RWPE2 (cell line): Measurements from ENCODE around the gene SRSF4.

Source experiments
- ATAC-seq: fragments of 200-7000 bp; cut with Tn5 transposase; 3 replicates; pipeline ENCODE4 v1.9.1; 2021; ENCODE audit warnings: low read depth
- DNase-seq: peaks from one replicate; pipeline ENCODE4 v3.0.0-alpha.2; 2020; ENCODE audit warnings: low spot score
- H3K27ac ChIP-seq: fragments of 450-650 bp; 2 replicates; pipeline ENCODE4 v1.5.1; 2017; ENCODE audit warnings: mild to moderate bottlenecking; ENCODE audit not compliant: poor library complexity, severe bottlenecking
- H3K27me3 ChIP-seq: fragments of 250-450 bp; sonication (Bioruptor Pico); 2 replicates; pipeline ENCODE4 v1.5.1; 2021; ENCODE audit warnings: mild to moderate bottlenecking, moderate library complexity; ENCODE audit not compliant: insufficient read depth, poor library complexity, severe bottlenecking
- H3K36me3 ChIP-seq: fragments of 250-450 bp; sonication (Bioruptor Pico); 2 replicates; pipeline ENCODE4 v1.5.1; 2020; ENCODE audit warnings: low read depth, mild to moderate bottlenecking, moderate library complexity
- H3K4me1 ChIP-seq: fragments of 250-450 bp; sonication (Bioruptor Pico); 2 replicates; pipeline ENCODE4 v1.5.1; 2021; ENCODE audit warnings: mild to moderate bottlenecking, moderate library complexity; ENCODE audit not compliant: insufficient read depth, poor library complexity, severe bottlenecking
- H3K4me3 ChIP-seq: fragments of 250-450 bp; sonication (Bioruptor Pico); 2 replicates; pipeline ENCODE4 v1.5.1; 2021; ENCODE audit warnings: mild to moderate bottlenecking, moderate library complexity; ENCODE audit not compliant: severe bottlenecking
- H3K9me3 ChIP-seq: fragments of 250-450 bp; sonication (Bioruptor Pico); 2 replicates; pipeline ENCODE4 v1.5.1; 2021; ENCODE audit warnings: mild to moderate bottlenecking, moderate library complexity; ENCODE audit not compliant: severe bottlenecking
- TF ChIP-seq, protein P1 (sequence below): fragments of 450-650 bp; IDR thresholded peaks from one replicate; pipeline ENCODE4 v1.5.1; 2017; ENCODE audit warnings: mild to moderate bottlenecking, moderate library complexity; ENCODE audit not compliant: poor library complexity, severe bottlenecking

Gene SRSF4

DNA sequence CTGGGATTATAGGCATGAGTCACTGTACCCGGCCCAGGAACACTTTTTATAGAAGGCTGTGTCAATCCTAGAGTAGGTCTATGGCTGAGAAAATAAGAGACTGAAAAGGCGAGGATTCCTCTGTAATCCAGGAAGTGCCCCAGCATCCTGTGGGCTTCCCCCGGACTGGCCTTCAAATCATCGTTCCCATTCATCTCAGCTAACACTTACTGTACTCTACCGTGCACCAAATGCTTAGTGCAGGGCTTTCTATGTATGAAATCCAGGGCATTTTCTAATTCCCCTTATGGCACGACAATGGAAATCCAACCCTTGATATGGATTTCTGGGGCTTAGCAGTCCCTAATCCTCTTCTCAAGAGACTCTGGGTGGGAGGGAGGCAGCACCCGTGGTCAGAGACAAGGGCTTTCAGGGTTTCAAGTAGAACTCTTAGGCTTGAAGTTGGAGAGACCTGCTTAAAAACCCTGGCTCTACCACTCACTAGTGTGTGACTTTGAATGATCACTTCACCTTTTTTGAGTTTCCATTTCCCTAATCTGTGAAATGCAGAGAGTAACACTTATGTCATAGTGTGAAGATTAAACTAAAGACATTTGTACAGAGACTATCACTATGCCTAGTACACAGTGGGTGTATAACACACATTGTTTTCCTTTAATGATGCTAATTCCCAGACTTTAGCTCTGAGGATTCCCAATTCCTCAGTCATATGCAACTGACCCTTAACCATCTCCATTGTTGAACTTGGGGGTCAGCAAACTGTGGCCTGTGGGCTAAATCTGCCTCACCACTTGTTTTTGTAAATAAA is 28.8 kb upstream of the SRSF4 start:
- no peak for ATAC-seq

DNA sequence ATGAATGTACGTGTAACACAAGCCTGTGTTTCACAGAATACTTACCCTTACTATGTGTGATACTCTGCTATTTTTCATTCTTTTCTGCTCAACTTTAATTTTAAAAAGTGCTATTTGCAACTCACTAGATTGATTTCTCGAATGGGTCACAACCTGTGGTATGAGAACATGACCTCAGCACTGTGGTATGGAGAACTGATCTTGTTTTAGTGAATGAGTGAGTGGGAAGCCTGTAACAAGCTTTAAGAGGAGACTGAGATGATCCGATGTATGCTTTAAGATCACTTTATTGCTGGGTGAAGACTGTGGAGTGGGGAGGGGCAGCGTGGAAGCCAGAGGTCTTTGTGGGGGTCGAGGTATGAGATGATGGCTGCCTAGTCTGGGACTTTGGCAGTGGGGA is 27.5 kb upstream of the SRSF4 start:
- H3K9me3 ChIP-seq = no peaks in the 10 kb centered on the region
- H3K36me3 ChIP-seq = peaks cover 31% of the 10 kb centered on the region
- no peak for ATAC-seq
- TF ChIP-seq, protein P1, sequence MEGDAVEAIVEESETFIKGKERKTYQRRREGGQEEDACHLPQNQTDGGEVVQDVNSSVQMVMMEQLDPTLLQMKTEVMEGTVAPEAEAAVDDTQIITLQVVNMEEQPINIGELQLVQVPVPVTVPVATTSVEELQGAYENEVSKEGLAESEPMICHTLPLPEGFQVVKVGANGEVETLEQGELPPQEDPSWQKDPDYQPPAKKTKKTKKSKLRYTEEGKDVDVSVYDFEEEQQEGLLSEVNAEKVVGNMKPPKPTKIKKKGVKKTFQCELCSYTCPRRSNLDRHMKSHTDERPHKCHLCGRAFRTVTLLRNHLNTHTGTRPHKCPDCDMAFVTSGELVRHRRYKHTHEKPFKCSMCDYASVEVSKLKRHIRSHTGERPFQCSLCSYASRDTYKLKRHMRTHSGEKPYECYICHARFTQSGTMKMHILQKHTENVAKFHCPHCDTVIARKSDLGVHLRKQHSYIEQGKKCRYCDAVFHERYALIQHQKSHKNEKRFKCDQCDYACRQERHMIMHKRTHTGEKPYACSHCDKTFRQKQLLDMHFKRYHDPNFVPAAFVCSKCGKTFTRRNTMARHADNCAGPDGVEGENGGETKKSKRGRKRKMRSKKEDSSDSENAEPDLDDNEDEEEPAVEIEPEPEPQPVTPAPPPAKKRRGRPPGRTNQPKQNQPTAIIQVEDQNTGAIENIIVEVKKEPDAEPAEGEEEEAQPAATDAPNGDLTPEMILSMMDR = no peak
- no peak overlapping the region for H3K4me3 ChIP-seq
- no peaks in the 10 kb centered on the region for H3K27me3 ChIP-seq
- DNase-seq = no peak
- H3K27ac ChIP-seq = no peak overlapping the region
- H3K4me1 ChIP-seq = no peaks in the 10 kb centered on the region

More for the DNA sequence above, 28.8 kb upstream of the SRSF4 start:
- Histone ChIP-seq H3K36me3 (peaks cover 41% of the 10 kb centered on the region), H3K9me3 (no peaks in the 10 kb centered on the region), H3K27me3 (no peaks in the 10 kb centered on the region), H3K4me1 (no peaks in the 10 kb centered on the region), H3K27ac (no peak overlapping the region), H3K4me3 (no peak overlapping the region)
- TF ChIP-seq, protein P1 = no peak
- DNase-seq = no peak

DNA sequence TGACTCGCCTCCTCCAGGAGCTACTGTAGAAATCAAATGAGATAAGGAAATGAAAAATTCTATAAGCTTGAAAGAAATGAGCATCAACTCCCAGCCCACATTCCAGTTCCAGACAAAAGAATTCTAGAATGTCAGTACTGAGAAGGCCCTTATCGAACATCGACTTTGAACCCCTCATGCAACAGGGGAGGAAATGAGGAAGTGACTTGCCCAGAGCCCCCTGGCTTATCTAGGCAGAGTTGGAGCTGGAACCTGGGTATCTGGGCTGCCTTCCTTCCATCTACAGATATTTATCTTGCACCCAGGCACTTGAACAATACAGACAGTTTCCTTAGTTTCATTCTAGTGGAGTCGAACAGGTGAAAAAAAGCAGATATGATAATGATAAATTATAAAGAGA is 26.7 kb upstream of the SRSF4 start:
- no peak for ATAC-seq
- no peaks in the 10 kb centered on the region for H3K4me1 ChIP-seq
- H3K36me3 ChIP-seq = peaks cover 28% of the 10 kb centered on the region
- no peaks in the 10 kb centered on the region for H3K9me3 ChIP-seq
- TF ChIP-seq, protein P1 = no peak
- no peak overlapping the region for H3K27ac ChIP-seq
- H3K4me3 ChIP-seq = no peak overlapping the region
- no peaks in the 10 kb centered on the region for H3K27me3 ChIP-seq
- DNase-seq = no peak

DNA sequence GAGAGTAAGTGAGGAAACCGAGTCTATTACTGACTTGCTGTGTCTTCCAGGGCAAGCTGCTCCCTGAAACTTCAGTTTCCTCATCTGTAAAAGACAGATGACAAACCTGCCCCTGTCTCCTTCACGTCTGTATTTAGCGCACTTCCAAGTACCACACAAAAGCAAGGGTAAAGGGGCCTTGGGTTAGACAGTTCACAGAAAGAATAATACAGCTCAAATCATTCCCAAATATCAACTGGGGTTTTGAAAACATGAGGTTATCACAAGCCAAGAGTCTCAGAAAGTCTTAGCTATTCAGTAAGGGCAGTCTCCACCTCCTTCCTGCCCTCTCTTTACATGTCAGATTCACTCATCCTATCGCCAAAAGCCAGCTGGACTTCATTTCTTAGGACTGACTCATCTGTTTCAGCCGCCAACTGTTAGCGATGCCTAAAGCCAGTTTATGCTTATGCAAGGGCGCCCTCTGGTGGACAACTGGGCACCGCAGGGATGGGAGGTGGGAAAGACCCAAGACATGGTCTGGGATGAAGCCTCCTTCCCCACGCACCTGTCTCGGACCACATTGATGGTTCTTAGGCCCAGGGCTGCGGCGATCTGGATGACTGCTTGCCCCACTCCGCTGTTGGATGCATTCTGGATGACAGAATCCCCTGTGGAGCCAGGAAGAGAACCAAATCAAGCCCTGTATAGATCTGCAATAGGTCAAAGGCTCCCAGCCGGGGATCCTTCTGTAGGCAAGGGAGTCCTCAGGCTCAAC is 21.1 kb upstream of the SRSF4 start:
- ATAC-seq = peak; percentile 100
- Histone ChIP-seq H3K4me3 (no peak overlapping the region), H3K9me3 (no peaks in the 10 kb centered on the region), H3K27me3 (no peaks in the 10 kb centered on the region), H3K36me3 (peaks cover 44% of the 10 kb centered on the region), H3K27ac (peak overlapping the region; percentile 63), H3K4me1 (peaks cover 6% of the 10 kb centered on the region)
- peak; percentile 92 for DNase-seq
- TF ChIP-seq, protein P1 = peak; percentile 93

DNA sequence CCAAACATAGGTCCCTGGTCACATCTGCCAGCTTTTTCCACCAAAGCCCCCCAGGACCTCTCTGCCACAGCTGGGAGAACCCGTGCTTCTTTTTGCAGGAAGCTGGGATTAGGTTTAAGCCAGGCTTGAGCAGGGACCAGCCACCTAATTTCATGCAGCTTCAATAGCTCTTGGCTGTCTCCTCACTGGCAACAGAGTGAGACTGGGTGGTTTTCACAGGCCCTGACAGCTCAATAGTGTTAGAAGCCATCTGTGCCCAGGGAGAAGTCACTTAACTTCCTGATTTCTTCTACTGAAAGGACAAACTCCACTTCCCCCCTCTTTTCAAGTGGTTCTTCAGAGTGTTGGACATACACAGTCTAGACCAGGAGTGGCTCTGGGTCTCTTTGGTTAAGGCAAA is 20.4 kb upstream of the SRSF4 start:
- Histone ChIP-seq H3K27ac (peak overlapping the region; percentile 63), H3K9me3 (no peaks in the 10 kb centered on the region), H3K27me3 (no peaks in the 10 kb centered on the region), H3K4me3 (no peak overlapping the region), H3K36me3 (peaks cover 46% of the 10 kb centered on the region), H3K4me1 (peaks cover 6% of the 10 kb centered on the region)
- TF ChIP-seq, protein P1 = no peak
- DNase-seq = no peak
- no peak for ATAC-seq
